Mononuclear cell (primary cell): ENCODE measurements around the gene LGALS7. TPM values are rescaled to one million over a fixed set of nuclear protein-coding genes. Genes with fewer than 3 reads are reported as not detected.
"Not testable (repeated sequence)": the region's sequence is repeated elsewhere in the genome, so short reads cannot be mapped to it uniquely, and the experiment has no call there.

Experiments used
- H3K27me3 ChIP-seq: 2 replicates; pipeline ENCODE4 v1.6.0; 2011; ENCODE audit warnings: low read length, control low read depth; ENCODE audit not compliant: insufficient read depth
- H3K4me1 ChIP-seq: 2 replicates; pipeline ENCODE4 v1.5.1; 2011; ENCODE audit warnings: mild to moderate bottlenecking, low read length, control low read depth; ENCODE audit not compliant: insufficient read depth
- H3K4me3 ChIP-seq: 2 replicates; pipeline ENCODE4 v1.5.1; 2011; ENCODE audit warnings: mild to moderate bottlenecking, low read length, moderate library complexity
- H3K9me3 ChIP-seq: 2 replicates; pipeline ENCODE4 v1.5.1; 2011; ENCODE audit warnings: low read depth, mild to moderate bottlenecking, control low read depth, low read length
- total RNA-seq: library from RNA; depleted of rRNA; stranded (reverse); fragments of >200 nt; gene quantifications from one replicate; pipeline ENCODE4 v1.2.3, GENCODE V29; 2012

LGALS7 gene
- total RNA-seq, 1 donor = not detected

- no peak within 1 kb of the TSS for H3K4me3 ChIP-seq
- no peaks in the 10 kb centered on the region for H3K27me3 ChIP-seq
- peaks cover 6% of the 10 kb centered on the region for H3K4me1 ChIP-seq
- no peaks in the 10 kb centered on the region for H3K9me3 ChIP-seq
These were observed 15.3 kb upstream of the LGALS7 start, which contains the start of gene LGALS7B for GRCh38 chr19:38788478-38789243. TSS of gene LGALS7B (plus strand) at chr19:38789200. CDS start at chr19:38789227, 27 bp downstream.

DNA sequence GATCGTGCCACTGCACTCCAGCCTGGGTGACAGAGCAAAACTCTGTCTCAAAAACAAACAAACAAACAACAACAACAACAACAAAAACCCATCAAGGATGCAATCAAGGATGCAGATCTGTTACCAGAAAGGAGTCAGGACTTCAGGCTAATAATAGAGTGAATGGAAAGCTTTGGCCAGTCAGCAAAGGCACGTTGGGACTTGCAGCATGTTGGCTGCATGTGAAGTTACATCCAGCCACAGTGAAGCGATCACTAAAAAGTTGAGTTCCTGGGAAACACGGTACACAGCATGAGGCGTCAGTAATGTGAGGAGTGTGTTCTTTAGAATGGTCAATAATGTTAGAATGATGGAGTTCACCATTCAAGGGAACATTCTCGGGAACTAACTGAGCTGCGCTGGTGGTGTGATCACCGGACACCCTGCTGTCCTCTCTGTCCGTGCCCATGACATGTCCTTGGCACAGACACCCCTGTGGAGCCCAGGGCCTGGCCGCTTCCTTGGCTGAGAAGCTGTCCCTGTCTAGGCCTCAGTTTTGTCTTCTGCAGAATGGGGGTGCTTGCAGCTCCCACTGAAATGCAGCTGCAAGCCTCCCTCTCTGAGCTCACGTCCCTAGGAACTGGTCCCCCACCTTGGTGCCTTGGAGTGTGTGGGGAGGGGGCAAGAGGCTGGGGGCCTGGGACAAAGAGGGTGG lies 13.4 kb upstream of the LGALS7 start:
- Histone ChIP-seq H3K4me1 (no peaks in the 10 kb centered on the region), H3K9me3 (no peaks in the 10 kb centered on the region), H3K27me3 (no peaks in the 10 kb centered on the region), H3K4me3 (no peak overlapping the region)

GRCh38 chr19:38786061-38786460 lies 12.7 kb upstream of the LGALS7 start:
- H3K4me1 ChIP-seq, H3K9me3 ChIP-seq, H3K27me3 ChIP-seq, H3K4me3 ChIP-seq: not testable (repeated sequence)

DNA sequence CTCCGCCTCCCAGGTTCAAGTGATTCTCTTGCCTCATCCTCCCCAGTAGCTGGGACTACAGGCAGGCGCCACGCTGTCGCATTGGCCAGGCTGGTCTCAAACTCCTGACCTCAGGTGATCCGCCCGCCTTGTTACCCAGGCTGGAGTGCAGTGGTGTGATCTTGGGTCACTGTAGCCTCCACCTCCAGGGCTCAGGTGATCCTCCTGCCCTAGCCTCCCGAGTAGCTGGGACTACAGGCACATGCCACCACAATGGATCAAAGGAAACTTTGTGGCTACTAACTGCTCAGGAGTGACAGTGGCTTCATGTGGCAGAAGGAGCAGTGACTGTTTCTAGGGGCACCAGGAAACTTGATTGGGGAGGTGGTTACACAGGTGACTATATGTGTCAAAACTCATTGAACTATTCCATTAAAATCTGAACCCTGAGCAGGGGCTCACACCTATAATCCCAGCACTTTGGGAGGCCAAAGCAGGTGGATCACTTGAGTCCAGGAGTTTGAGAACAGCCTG lies 11.9 kb upstream of the LGALS7 start:
- Histone ChIP-seq H3K4me1 (no peaks in the 10 kb centered on the region), H3K27me3 (no peaks in the 10 kb centered on the region), H3K9me3 (no peaks in the 10 kb centered on the region), H3K4me3 (no peak overlapping the region)

GRCh38 chr19:38784224-38784623 lies 10.9 kb upstream of the LGALS7 start:
- Histone ChIP-seq H3K9me3 (no peaks in the 10 kb centered on the region), H3K4me3 (no peak overlapping the region), H3K27me3 (no peaks in the 10 kb centered on the region)

DNA sequence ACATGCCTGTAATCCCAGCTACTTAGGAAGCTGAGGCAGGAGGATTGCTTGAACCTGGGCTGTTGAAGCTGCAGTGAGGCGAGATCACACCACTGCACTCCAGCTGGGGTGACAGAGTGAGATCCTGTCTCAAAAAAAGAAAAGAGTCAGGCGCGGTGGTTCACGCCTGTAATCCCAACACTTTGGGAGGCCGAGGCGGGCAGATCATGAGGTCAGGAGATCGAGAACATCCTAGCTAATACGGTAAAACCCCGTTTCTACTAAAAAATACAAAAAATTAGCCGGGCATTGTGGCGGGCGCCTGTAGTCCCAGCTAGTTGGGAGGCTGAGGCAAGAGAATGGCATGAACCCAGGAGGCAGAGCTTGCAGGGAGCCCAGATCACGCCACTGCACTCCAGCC lies 8.9 kb upstream of the LGALS7 start:
- not testable (repeated sequence) for H3K9me3 ChIP-seq, H3K4me3 ChIP-seq

More at GRCh38 chr19:38784224-38784623, 10.9 kb upstream of the LGALS7 start:
- no peaks in the 10 kb centered on the region for H3K4me1 ChIP-seq

DNA sequence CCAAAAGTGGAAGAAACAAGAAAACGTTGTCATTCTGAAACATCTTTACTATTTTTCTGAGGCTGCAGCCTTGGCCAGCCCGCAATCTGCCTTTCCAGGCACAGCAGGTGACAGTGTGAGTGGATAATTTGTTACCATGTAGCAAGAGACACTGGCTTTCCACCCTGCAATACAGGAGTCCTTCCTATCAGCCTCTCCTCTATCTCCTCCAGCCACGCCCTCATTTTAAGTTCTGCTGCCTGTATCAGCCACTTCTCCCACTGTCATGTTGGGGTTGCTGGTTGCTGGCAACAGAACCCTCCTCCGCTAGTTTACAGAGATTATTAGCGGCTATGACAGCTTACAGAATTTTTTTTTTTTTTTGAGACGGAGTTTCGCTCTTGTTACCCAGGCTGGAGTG lies 7.7 kb upstream of the LGALS7 start:
- Histone ChIP-seq H3K4me3 (no peak overlapping the region), H3K27me3 (no peaks in the 10 kb centered on the region), H3K4me1 (no peaks in the 10 kb centered on the region), H3K9me3 (no peaks in the 10 kb centered on the region)

More for the DNA sequence above, 8.9 kb upstream of the LGALS7 start:
- H3K4me1 ChIP-seq, H3K27me3 ChIP-seq: not testable (repeated sequence)

DNA sequence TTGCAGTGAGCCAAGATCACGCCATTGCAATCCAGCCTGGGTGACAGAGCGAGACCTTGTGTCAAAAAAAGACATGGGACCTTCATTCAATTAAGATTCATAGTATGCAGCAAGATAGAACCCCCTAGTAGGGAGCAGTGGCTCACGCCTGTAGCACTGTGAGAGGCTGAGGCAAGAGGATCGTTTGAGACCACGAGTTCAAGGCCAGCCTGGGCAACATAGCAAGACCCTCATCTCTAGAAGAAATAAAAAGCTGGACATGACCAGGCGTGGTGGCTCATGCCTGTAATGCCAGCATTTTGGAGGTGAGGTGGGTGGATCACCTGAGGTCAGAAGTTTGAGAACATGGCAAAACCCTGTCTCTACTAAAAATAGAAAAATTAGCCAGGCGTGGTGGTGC lies 7.1 kb upstream of the LGALS7 start:
- no peak overlapping the region for H3K4me3 ChIP-seq
- no peaks in the 10 kb centered on the region for H3K9me3 ChIP-seq
- no peaks in the 10 kb centered on the region for H3K4me1 ChIP-seq
- H3K27me3 ChIP-seq = no peaks in the 10 kb centered on the region

DNA sequence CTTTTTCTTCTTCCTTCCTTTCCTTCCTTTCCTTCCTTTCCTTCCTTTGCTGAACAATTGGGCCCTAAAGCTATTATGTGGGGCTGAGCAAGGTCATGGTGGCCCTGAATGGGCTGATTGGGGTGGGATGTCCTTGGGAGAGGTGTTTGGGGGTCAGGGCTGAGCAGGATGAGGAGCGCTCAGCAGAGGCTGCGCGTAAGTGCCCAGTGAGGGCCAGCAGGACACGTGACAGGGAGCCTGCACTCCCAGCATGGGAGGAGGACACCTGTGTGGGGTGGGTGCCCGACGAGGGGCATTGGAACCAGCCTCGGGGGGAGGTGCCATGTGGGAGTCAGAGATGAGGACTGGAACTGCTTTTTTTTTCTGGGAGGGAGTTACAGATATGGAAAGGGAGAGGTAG lies 5.4 kb upstream of the LGALS7 start:
- Histone ChIP-seq H3K4me3 (no peak overlapping the region), H3K9me3 (no peaks in the 10 kb centered on the region), H3K4me1 (no peaks in the 10 kb centered on the region)

GRCh38 chr19:38774181-38774950 lies 1.0 kb upstream of the LGALS7 start:
- Histone ChIP-seq H3K4me1 (peaks cover 8% of the 10 kb centered on the region), H3K9me3 (no peaks in the 10 kb centered on the region), H3K27me3 (no peaks in the 10 kb centered on the region), H3K4me3 (no peak overlapping the region)

More for the DNA sequence above, 5.4 kb upstream of the LGALS7 start:
- no peaks in the 10 kb centered on the region for H3K27me3 ChIP-seq

DNA sequence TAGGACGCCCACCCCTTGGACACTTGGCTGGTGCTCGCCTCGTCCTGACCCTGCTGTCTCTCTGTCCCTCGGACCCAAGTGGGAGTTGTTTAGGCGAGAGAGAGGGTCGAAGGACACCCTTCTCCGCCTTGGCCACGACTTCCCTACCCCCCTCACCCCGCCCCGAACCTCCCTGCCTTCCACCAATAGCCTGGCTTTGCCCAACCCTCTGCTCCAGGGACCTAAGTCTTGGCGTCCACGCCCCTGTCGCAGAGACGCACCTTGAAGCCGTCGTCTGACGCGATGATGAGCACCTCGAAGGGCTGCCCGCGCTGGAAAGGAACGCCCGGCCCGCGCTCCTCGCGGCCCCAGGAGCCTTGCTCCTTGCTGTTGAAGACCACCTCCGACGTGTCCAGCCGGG lies 1.7 kb downstream of the LGALS7 start:
- peaks cover 12% of the 10 kb centered on the region for H3K4me1 ChIP-seq
- not testable (repeated sequence) for H3K4me3 ChIP-seq, H3K27me3 ChIP-seq, H3K9me3 ChIP-seq

- peaks cover 12% of the 10 kb centered on the region for H3K4me1 ChIP-seq
- not testable (repeated sequence) for H3K9me3 ChIP-seq, H3K4me3 ChIP-seq, H3K27me3 ChIP-seq
These were observed 2.4 kb downstream of the LGALS7 start for GRCh38 chr19:38770949-38771275.

GRCh38 chr19:38770228-38770948 lies 2.9 kb downstream of the LGALS7 start:
- H3K4me3 ChIP-seq = peak overlapping the region; percentile 36
- not testable (repeated sequence) for H3K27me3 ChIP-seq

GRCh38 chr19:38769635-38770211 lies 3.6 kb downstream of the LGALS7 start:
- H3K4me1 ChIP-seq = peaks cover 12% of the 10 kb centered on the region
- no peaks in the 10 kb centered on the region for H3K9me3 ChIP-seq
- H3K27me3 ChIP-seq = no peaks in the 10 kb centered on the region
- H3K4me3 ChIP-seq = peak overlapping the region; percentile 36

More at GRCh38 chr19:38770228-38770948, 2.9 kb downstream of the LGALS7 start:
- H3K9me3 ChIP-seq = not testable (repeated sequence)
- H3K4me1 ChIP-seq = peaks cover 12% of the 10 kb centered on the region
